Kidney glomerular epithelial cell (primary cell): ENCODE measurements around the gene HCN1.

ENCODE experiments used
- DNase-seq: peaks from one replicate; lab custom pipeline; 2025; lab: John Stamatoyannopoulos, UW

HCN1 gene

DNA sequence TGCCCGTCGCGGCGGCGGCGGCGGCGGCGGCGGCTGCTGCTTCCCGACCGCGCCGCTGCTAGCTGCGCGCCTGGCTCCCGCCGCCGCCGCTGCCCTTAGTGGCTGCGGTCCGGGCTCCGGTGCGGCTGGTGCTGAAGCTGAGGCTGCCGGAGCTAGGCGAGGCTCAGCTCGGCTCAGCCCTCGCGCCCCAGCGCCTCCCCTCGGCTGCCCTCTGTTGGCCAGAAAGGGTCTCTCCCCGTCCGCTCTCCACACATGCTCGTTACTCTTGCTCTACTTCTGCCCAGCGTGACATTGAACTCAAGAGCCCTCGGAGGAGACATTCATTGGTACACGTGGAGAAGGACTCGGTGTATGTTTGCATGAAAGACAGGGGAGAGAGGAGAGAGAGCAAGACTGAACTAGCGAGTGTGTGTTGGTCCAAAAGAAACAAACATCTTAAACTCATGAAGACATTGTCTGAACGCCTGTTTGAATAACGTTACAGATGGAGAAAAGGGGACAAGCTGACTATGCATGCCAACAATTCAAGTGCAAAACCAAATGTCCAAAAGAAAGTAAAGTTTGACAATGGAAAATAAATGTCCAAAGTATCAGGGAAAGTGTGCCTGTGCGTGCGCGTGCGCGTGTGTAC, at the start of gene HCN1:
Gene HCN1, minus strand, starts transcription at position 175 of the 631 bp plus-strand sequence.
- DNase-seq, result peak; percentile 46

DNA sequence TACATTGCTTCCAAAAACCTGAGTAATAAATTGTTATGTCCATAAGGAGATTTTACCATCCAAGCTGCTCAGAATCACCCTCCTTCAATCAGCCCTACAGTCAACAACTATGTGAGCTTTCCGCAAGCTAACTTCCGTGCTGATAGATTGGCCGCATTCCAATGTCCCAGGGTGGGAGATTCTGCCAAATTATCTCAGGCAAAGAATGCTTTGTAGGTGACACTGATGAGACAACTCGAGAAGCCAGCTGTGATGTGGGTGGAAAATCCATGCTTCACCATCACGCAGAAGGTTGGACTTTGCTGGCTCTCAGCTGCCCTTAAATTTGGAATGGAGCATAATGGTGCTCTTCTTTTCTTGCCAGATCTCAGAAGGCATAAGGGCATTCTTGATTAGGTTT, 44.9 kb upstream of the HCN1 start:
- no peak for DNase-seq

DNA sequence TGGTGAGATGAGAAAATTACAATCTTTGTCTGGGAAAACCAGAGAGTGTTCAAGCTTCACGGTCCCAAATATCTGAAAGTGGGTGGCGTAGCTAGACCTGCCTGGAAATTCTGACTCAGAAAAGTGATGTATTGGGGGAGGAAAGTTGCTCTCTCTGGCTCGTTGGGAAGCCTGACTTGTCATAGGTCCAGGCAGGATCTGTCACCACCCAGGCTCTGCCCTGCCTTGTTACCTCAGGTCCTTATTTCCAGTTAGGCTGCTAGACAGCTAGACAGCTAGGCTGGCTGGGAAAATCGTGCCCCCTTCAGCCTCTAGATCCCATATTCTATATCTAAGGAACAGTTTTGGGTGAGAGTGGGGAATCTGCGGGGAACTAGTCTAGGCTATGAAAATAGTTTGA, 41.0 kb upstream of the HCN1 start:
- no peak for DNase-seq

DNA sequence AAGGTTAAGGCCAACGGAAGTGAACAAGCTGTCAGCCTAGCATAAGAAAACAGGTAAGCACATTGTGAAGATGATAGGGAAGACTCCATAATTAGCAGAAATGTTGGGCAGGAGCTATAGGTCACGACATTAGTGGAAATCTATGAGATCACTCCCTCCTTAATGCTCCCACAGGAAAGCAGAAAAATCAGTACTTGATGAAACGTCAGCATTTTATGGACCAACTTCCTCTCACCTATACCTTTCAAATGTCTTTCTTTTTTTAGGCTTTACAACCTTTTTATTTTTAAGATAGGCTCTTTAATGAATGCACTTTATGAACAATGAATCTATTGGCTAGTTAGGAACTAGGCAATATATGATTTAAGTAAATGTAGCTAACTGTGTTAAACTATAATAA, 29.4 kb upstream of the HCN1 start:
- no peak for DNase-seq

DNA sequence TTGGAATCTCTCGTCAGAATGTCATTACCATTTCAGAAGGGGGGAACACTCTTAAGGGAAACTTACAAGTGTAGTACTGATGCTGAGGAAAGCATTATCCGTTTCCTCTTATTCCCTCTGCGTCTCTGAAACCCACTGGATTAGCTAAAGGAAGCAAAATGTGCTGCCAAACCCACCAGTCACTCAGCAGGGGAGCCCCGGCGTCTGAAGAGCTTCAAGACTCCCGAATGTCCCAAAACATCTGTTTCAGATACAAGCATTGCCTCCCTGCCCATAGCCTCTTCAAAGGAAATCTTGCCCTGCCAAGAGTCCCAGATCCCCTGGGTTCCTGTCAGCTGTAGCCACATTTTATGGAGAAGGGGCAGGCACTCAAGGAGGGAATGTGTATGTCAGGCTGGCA, 1.0 kb upstream of the HCN1 start:
- no peak for DNase-seq

GRCh38 chr5:45695804-45696156, 400 bp downstream of the HCN1 start:
- DNase-seq, result no peak

- no peak for DNase-seq
These were observed 993 bp downstream of the HCN1 start for GRCh38 chr5:45694971-45695803.

DNA sequence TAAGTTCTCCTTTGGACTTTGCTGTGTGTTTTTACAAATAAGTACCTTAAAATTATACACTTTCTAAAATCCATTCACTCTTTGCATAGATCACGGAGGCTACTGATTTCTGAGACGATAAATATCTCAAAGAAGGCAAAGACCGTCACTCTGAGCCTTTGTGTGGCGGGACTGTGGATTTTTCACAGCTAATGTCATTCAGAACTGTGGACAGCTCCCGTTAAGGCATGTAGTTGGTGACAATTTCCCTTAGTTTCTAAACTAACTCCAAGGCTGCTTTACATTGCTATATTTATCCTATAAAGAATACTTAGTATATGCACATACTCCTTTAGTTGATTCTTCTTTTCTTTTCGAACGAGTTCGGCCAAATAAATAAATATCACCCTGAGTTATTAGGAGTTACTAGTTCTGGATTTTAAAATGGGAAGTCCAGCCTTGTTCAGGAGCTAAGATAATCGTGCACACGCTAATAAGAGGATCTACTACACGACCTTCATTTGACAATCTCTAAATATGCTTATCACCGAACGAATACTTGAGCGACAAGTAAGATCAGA, 1.8 kb downstream of the HCN1 start:
- no peak for DNase-seq

- no peak for DNase-seq
These were observed 3.7 kb downstream of the HCN1 start for GRCh38 chr5:45692481-45692880.

GRCh38 chr5:45691656-45692055, 4.5 kb downstream of the HCN1 start:
- DNase-seq, result no peak

GRCh38 chr5:45687701-45688100, 8.5 kb downstream of the HCN1 start:
- no peak for DNase-seq

- DNase-seq, result no peak
These were observed 9.6 kb downstream of the HCN1 start for GRCh38 chr5:45686620-45687019.

DNA sequence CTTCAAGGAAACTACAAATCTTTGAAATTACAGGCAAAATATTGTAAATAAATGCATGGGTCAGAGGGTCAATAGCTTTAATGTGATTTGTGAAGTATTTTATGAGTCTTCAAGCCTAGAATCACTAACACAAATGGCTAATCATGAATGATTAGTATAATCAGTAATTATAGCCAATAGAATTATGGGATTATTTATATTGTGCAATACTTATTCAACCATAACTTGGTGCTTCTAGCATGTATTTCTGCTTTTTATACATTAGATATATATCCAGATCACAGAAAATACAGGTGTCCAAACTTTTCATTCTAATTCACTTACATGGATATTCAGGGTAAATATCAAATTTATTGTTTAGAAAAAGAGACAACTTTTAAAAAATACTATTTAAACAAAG, 12.1 kb downstream of the HCN1 start:
- no peak for DNase-seq

- no peak for DNase-seq
These were observed 15.2 kb downstream of the HCN1 start for GRCh38 chr5:45680950-45681349.

- no peak for DNase-seq
These were observed 18.7 kb downstream of the HCN1 start for GRCh38 chr5:45677524-45677923.

GRCh38 chr5:45672271-45672670, 23.9 kb downstream of the HCN1 start:
- no peak for DNase-seq

DNA sequence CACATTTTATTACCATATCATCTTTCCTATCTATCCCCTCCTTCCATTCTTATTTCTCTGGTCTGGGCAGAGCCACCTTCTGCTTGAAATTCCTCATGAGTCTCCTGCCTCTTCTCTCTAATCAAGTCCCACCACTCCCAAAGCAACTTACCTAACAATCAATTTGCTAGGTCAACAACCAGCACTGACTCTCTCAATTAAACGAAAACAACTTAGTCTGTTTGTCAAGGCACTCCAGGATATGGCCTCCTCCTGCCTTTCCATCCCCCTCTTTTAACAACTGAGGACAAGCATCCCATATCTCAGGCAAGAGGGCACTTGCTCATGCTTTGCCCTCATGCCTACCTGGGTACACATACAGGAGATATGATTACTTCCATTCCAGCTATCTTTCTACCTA, 47.4 kb downstream of the HCN1 start:
- DNase-seq, result no peak

GRCh38 chr5:45643056-45643455, 53.1 kb downstream of the HCN1 start:
- DNase-seq, result no peak

GRCh38 chr5:45642370-45642769, 53.8 kb downstream of the HCN1 start:
- DNase-seq, result no peak

GRCh38 chr5:45639040-45639439, 57.1 kb downstream of the HCN1 start:
- peak; percentile 24 for DNase-seq

- no peak for DNase-seq
These were observed 69.0 kb downstream of the HCN1 start for GRCh38 chr5:45627076-45627656.

- DNase-seq, result no peak
These were observed 72.3 kb downstream of the HCN1 start for GRCh38 chr5:45623832-45624231.

DNA sequence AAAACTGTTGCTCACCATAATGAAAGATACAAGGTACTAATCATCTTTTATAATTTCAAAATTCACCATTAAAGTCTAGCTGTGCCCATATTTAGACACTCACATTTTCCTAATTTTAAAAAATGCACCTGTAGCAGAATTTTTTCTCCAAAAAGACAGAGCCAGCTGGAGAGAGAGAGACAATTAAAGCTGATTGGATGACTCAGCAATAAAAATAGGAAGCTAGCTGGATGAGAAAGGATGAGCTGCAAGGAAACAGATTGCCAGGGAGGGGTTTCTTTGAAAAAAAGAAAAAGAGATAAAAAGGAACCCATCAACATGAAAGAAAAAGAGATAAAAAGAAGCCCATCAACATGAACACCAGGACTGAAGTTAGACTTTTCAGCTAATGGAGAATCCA, 73.8 kb downstream of the HCN1 start:
- no peak for DNase-seq
